ENCODE results near the gene NRP1.

DNA sequence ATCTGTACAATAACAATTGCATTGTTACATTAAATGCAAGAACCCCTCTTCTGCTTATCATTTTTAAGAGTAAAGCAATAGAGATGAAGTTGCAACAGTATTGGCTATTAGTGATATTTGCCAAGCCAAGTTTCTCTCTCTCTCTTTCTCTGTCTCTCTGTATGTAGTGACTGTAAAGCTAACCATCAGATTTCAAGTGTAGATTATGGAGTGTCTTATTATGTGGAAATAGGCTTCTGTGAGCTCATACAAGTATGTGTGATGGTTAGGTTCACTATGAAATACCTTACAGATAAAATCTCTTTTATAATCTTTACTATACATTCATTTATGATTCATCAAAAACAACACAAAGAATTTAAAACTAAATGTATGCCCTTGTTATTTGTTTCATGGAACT lies 28.6 kb upstream of the NRP1 start:
- TF ChIP-seq POLR2AphosphoS5 (IDR thresholded peaks at IDR 0.05), result no peak
- TF ChIP-seq, protein P1, sequence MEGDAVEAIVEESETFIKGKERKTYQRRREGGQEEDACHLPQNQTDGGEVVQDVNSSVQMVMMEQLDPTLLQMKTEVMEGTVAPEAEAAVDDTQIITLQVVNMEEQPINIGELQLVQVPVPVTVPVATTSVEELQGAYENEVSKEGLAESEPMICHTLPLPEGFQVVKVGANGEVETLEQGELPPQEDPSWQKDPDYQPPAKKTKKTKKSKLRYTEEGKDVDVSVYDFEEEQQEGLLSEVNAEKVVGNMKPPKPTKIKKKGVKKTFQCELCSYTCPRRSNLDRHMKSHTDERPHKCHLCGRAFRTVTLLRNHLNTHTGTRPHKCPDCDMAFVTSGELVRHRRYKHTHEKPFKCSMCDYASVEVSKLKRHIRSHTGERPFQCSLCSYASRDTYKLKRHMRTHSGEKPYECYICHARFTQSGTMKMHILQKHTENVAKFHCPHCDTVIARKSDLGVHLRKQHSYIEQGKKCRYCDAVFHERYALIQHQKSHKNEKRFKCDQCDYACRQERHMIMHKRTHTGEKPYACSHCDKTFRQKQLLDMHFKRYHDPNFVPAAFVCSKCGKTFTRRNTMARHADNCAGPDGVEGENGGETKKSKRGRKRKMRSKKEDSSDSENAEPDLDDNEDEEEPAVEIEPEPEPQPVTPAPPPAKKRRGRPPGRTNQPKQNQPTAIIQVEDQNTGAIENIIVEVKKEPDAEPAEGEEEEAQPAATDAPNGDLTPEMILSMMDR (IDR thresholded peaks at IDR 0.05), result no peak
